Activated CD4-positive, alpha-beta T cell treated with anti-CD3 and anti-CD28 coated beads for 36 hours (primary cell): Measurements from ENCODE around the gene DIAPH1. TPM values are rescaled to one million over a fixed set of nuclear protein-coding genes. Genes with fewer than 3 reads are reported as not detected.

Experiments
- ATAC-seq: fragments of 200-7000 bp; cut with Tn5 transposase; one replicate; pipeline ENCODE4 v1.10.0; 2021; ENCODE audit warnings: mild to moderate bottlenecking, moderate library complexity
- CTCF ChIA-PET: fragments of 350-600 bp; sonication (Branson Sonifier 250); formaldehyde crosslinking; loops from one replicate; lab custom pipeline; 2021; ENCODE audit warnings: antibody characterized with exemption; lab: Charles Lee
- POLR2A ChIA-PET: fragments of 350-600 bp; sonication (Branson Sonifier 250); formaldehyde crosslinking; loops from one replicate; lab custom pipeline; 2021; ENCODE audit warnings: antibody characterized with exemption, inconsistent platforms; lab: Charles Lee
- DNase-seq: peaks from one replicate; pipeline ENCODE4 v3.0.0-alpha.2; 2020
- H3K27ac Mint-ChIP-seq: one replicate; pipeline ENCODE4 v1.8.0; 2021; ENCODE audit warnings: mixed read lengths
- H3K27me3 Mint-ChIP-seq: one replicate; pipeline ENCODE4 v1.8.0; 2021; ENCODE audit warnings: mixed read lengths
- H3K36me3 Mint-ChIP-seq: one replicate; pipeline ENCODE4 v1.8.0; 2021; ENCODE audit warnings: low read depth, mixed read lengths
- H3K4me1 Mint-ChIP-seq: one replicate; pipeline ENCODE4 v1.8.0; 2021; ENCODE audit warnings: mixed read lengths
- H3K4me3 Mint-ChIP-seq: one replicate; pipeline ENCODE4 v1.8.0; 2021; ENCODE audit warnings: mild to moderate bottlenecking, moderate library complexity, mixed read lengths
- H3K9me3 Mint-ChIP-seq: one replicate; pipeline ENCODE4 v1.8.0; 2021; ENCODE audit warnings: low read depth, mixed read lengths
- intact Hi-C, 2 experiments: fragments of 100-400 bp; cut with DNase I in 1 of 2; cut with micrococcal nuclease in 1 of 2; formaldehyde crosslinking; loops; one replicate each; pipeline versions ENCODE4 v1.14.2 to v1.15.1; 2022 to 2024; cut with DNase I, micrococcal nuclease
- total RNA-seq, 2 experiments: library from RNA; stranded (reverse); gene quantifications; one replicate each; pipeline ENCODE4 v1.2.3, GENCODE V29; 2021

Gene DIAPH1
- total RNA-seq, 2 experiments from 2014 or later, result 185 to 212 TPM

GRCh38 chr5:141640051-141640415, 21.2 kb upstream of the DIAPH1 start:
- Mint-ChIP-seq H3K27me3 (no peaks in the 10 kb centered on the region), H3K27ac (no peak overlapping the region), H3K36me3 (peaks cover 40% of the 10 kb centered on the region), H3K4me3 (no peak overlapping the region), H3K9me3 (no peaks in the 10 kb centered on the region), H3K4me1 (peaks cover 33% of the 10 kb centered on the region)
- CTCF ChIA-PET, result interaction anchor here (0.6 to 4.6 kb wide), 6 partner anchors 9 to 81 kb away, joined by 3 to 30 read pairs (median 8); no protein-coding TSS in a partner anchor
- POLR2A ChIA-PET, result no interaction called here
- intact Hi-C loops, result no loop called here
- no peak for DNase-seq
- ATAC-seq, result no peak

- Mint-ChIP-seq H3K27ac (peak overlapping the region; percentile 37), H3K27me3 (no peaks in the 10 kb centered on the region), H3K4me1 (peaks cover 38% of the 10 kb centered on the region), H3K4me3 (no peak overlapping the region), H3K36me3 (peaks cover 41% of the 10 kb centered on the region), H3K9me3 (no peaks in the 10 kb centered on the region)
- intact Hi-C loops, result loop anchor here in 1 of 2 experiments (5.0 kb wide), 1 partner anchor 317 kb away; the partner anchor contains the start of gene TAF7
- ChIA-PET POLR2A (no interaction called here), CTCF (interaction anchor here (0.6 to 4.6 kb wide), 5 partner anchors 9 to 81 kb away, joined by 4 to 25 read pairs (median 14); no protein-coding TSS in a partner anchor)
- ATAC-seq, result no peak
- DNase-seq, result no peak
These were observed 20.7 kb upstream of the DIAPH1 start for GRCh38 chr5:141639357-141640050.

GRCh38 chr5:141638771-141639170, 20.0 kb upstream of the DIAPH1 start:
- ChIA-PET CTCF (interaction anchor here (1.2 to 4.6 kb wide), 5 partner anchors 10 to 75 kb away, joined by 3 to 25 read pairs (median 14); no protein-coding TSS in a partner anchor), POLR2A (interaction anchor here (0.5 to 2.8 kb wide), 2 partner anchors 30 to 47 kb away, joined by 3 to 10 read pairs; no protein-coding TSS in a partner anchor)
- DNase-seq (no peak), ATAC-seq (no peak)
- peak overlapping the region; percentile 92 for H3K27ac Mint-ChIP-seq
- H3K9me3 Mint-ChIP-seq, result no peaks in the 10 kb centered on the region
- intact Hi-C loops, result loop anchor here (1.0 to 5.0 kb wide), 3 partner anchors 13 to 316 kb away; partner anchors contain the start of genes FCHSD1 (in 1 of the 2) and TAF7 (in 1 of the 2)
- H3K27me3 Mint-ChIP-seq, result no peaks in the 10 kb centered on the region
- H3K4me1 Mint-ChIP-seq, result peaks cover 45% of the 10 kb centered on the region
- peak overlapping the region; percentile 92 for H3K4me3 Mint-ChIP-seq
- peaks cover 43% of the 10 kb centered on the region for H3K36me3 Mint-ChIP-seq

DNA sequence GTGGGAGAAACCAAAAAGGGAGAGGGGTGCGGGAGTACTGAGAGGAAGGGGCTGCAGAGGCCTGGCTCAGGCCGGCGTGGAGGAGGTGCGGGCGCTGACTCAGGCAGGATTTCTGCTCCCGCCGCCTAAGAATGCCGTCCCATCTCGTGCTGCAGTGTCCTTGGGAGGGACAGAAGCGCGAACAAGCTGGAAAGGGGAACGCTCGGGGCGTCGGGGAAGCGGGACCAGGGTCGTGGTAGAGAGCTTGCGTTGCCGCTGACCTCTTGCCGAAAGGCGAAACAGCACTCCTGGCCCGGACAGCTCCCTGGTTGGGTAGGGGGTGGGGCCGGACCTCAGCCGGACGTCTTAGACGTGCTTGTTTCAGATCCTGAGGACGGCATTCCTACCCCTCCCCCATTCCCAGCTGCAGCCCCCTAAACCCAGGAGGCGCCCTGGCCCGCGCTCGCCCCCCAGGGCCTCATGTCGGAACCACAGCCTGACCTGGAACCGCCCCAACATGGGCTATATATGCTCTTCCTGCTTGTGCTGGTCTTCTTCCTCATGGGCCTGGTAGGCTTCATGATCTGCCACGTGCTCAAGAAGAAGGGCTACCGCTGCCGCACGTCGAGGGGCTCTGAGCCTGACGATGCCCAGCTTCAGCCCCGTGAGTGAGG, 19.1 kb upstream of the DIAPH1 start:
- H3K4me1 Mint-ChIP-seq, result peaks cover 47% of the 10 kb centered on the region

GRCh38 chr5:141637123-141637766, 18.4 kb upstream of the DIAPH1 start:
- Mint-ChIP-seq H3K4me3 (peak overlapping the region; percentile 92), H3K27me3 (no peaks in the 10 kb centered on the region), H3K4me1 (peaks cover 50% of the 10 kb centered on the region), H3K36me3 (peaks cover 48% of the 10 kb centered on the region), H3K27ac (peak overlapping the region; percentile 92), H3K9me3 (no peaks in the 10 kb centered on the region)
- intact Hi-C loops, result loop anchor here in 1 of 2 experiments (5.0 kb wide), 1 partner anchor 315 kb away; the partner anchor contains the start of gene TAF7
- CTCF ChIA-PET, result interaction anchor here (0.5 to 10.7 kb wide), 21 partner anchors 11 to 323 kb away, joined by 3 to 161 read pairs (median 5); partner anchors contain the start of gene DIAPH1
- DNase-seq (peak; percentile 70), ATAC-seq (peak; percentile 46)
- POLR2A ChIA-PET, result interaction anchor here (0.5 to 2.8 kb wide), 12 partner anchors 9 to 331 kb away, joined by 3 to 17 read pairs (median 4); partner anchors contain the start of genes DELE1, DIAPH1, FCHSD1 and RNF14

More for the DNA sequence above, 19.1 kb upstream of the DIAPH1 start:
- peak; percentile 39 for ATAC-seq
- peak overlapping the region; percentile 92 for H3K27ac Mint-ChIP-seq
- intact Hi-C loops, result loop anchor here (1.0 to 5.0 kb wide), 3 partner anchors 13 to 316 kb away; partner anchors contain the start of genes FCHSD1 (in 1 of the 2) and TAF7 (in 1 of the 2)
- no peaks in the 10 kb centered on the region for H3K27me3 Mint-ChIP-seq
- H3K36me3 Mint-ChIP-seq, result peaks cover 45% of the 10 kb centered on the region
- no peaks in the 10 kb centered on the region for H3K9me3 Mint-ChIP-seq
- CTCF ChIA-PET, result interaction anchor here (0.5 to 10.7 kb wide), 13 partner anchors 11 to 241 kb away, joined by 3 to 161 read pairs (median 9); partner anchors contain the start of gene DIAPH1
- peak; percentile 73 for DNase-seq
- POLR2A ChIA-PET, result interaction anchor here (0.5 to 2.8 kb wide), 6 partner anchors 13 to 331 kb away, joined by 3 to 17 read pairs (median 8); partner anchors contain the start of genes DELE1, DIAPH1, FCHSD1 and RNF14
- peak overlapping the region; percentile 92 for H3K4me3 Mint-ChIP-seq

- H3K27ac Mint-ChIP-seq, result peak within 1 kb of the TSS; percentile 92
- H3K4me3 Mint-ChIP-seq, result peak within 1 kb of the TSS; percentile 92
- ChIA-PET POLR2A (interaction anchor here (0.5 to 2.8 kb wide), 12 partner anchors 10 to 332 kb away, joined by 3 to 17 read pairs (median 4); partner anchors contain the start of genes DELE1, DIAPH1, FCHSD1 and RNF14), CTCF (interaction anchor here (0.7 to 10.7 kb wide), 18 partner anchors 12 to 324 kb away, joined by 3 to 161 read pairs (median 8); partner anchors contain the start of gene DIAPH1)
- no peaks in the 10 kb centered on the region for H3K9me3 Mint-ChIP-seq
- H3K27me3 Mint-ChIP-seq, result no peaks in the 10 kb centered on the region
- intact Hi-C loops, result loop anchor here (1.0 to 5.0 kb wide), 6 partner anchors 15 to 314 kb away; partner anchors contain the start of genes FCHSD1 (in 1 of the 2) and TAF7 (in 1 of the 2)
- H3K36me3 Mint-ChIP-seq, result peaks cover 49% of the 10 kb centered on the region
- ATAC-seq (peak; percentile 82), DNase-seq (peak; percentile 97)
- H3K4me1 Mint-ChIP-seq, result peaks cover 45% of the 10 kb centered on the region
These were observed 17.8 kb upstream of the DIAPH1 start, which contains the start of the genes HDAC3 and RELL2 for GRCh38 chr5:141636413-141637122. HDAC3 (minus strand) TSS chr5:141636849; CDS start chr5:141636790, 59 bp downstream. RELL2 (plus strand) TSS chr5:141636997; CDS start chr5:141638226, 1,229 bp downstream.

- no peak for ATAC-seq
- H3K27ac Mint-ChIP-seq, result peak overlapping the region; percentile 72
- H3K4me1 Mint-ChIP-seq, result peaks cover 40% of the 10 kb centered on the region
- no peak for DNase-seq
- POLR2A ChIA-PET, result interaction anchor here (1.2 to 2.3 kb wide), 5 partner anchors 10 to 287 kb away, joined by 3 to 17 read pairs (median 6); partner anchors contain the start of genes DELE1, DIAPH1 and FCHSD1
- intact Hi-C loops, result loop anchor here (1.0 to 5.0 kb wide), 6 partner anchors 15 to 314 kb away; partner anchors contain the start of genes FCHSD1 (in 1 of the 2) and TAF7 (in 1 of the 2)
- H3K4me3 Mint-ChIP-seq, result peak overlapping the region; percentile 92
- CTCF ChIA-PET, result interaction anchor here (1.1 to 10.7 kb wide), 10 partner anchors 10 to 325 kb away, joined by 4 to 161 read pairs (median 12); partner anchors contain the start of gene DIAPH1
- peaks cover 44% of the 10 kb centered on the region for H3K36me3 Mint-ChIP-seq
- no peaks in the 10 kb centered on the region for H3K9me3 Mint-ChIP-seq
- no peaks in the 10 kb centered on the region for H3K27me3 Mint-ChIP-seq
These were observed 17.3 kb upstream of the DIAPH1 start for GRCh38 chr5:141636106-141636412.

DNA sequence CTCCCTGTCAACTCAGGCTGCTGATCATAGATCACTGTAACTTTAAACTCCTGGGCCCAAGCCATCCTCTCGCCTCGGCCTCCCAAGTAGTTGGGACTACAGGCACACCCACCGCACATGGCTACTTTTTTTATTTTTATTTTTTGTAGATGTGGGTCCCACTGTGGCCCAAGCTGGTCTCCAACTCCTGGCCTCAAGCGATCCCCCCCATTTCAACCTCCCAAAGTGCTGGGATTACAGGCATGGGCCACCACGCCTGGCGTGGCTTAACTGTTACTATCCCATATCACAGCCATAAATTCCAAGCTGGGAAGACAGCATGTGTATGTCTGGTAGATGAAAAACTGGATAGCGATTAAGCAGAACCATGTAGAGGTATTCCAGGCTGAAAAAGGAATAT, 16.8 kb upstream of the DIAPH1 start:
- peaks cover 40% of the 10 kb centered on the region for H3K36me3 Mint-ChIP-seq
- intact Hi-C loops, result loop anchor here (1.0 to 5.0 kb wide), 6 partner anchors 16 to 313 kb away; partner anchors contain the start of genes FCHSD1 (in 1 of the 2) and TAF7 (in 1 of the 2)
- H3K4me3 Mint-ChIP-seq, result peak overlapping the region; percentile 92
- ATAC-seq (no peak), DNase-seq (no peak)
- H3K9me3 Mint-ChIP-seq, result no peaks in the 10 kb centered on the region
- CTCF ChIA-PET, result interaction anchor here (0.6 to 10.7 kb wide), 9 partner anchors 10 to 325 kb away, joined by 3 to 161 read pairs (median 15); partner anchors contain the start of gene DIAPH1
- POLR2A ChIA-PET, result interaction anchor here (1.4 to 2.3 kb wide), 4 partner anchors 16 to 288 kb away, joined by 3 to 17 read pairs (median 9); partner anchors contain the start of genes DELE1, DIAPH1 and FCHSD1
- H3K27ac Mint-ChIP-seq, result peak overlapping the region; percentile 72
- peaks cover 36% of the 10 kb centered on the region for H3K4me1 Mint-ChIP-seq
- H3K27me3 Mint-ChIP-seq, result no peaks in the 10 kb centered on the region

DNA sequence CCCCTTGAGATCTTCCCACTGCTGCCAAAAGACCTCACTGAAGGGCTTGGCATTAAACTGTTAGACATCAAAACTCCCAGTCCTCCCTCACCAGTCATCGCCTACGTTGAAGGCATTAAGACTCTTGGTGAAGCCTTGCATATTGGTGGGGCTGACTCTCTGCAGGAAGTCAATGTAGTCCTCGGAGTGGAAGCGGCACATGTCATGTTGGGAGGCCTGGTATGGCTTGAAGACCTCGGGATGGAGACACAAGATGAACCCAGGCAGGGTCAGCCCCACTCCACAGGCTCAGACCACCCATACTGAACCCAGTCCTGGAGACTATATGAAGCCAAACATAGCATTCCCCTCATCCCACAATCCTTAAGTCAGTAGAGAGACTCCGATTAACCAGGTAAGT, 15.9 kb upstream of the DIAPH1 start:
- peak overlapping the region; percentile 55 for H3K27ac Mint-ChIP-seq
- H3K4me3 Mint-ChIP-seq, result peak overlapping the region; percentile 92
- no peaks in the 10 kb centered on the region for H3K9me3 Mint-ChIP-seq
- DNase-seq, result no peak
- H3K4me1 Mint-ChIP-seq, result peaks cover 36% of the 10 kb centered on the region
- no peaks in the 10 kb centered on the region for H3K27me3 Mint-ChIP-seq
- intact Hi-C loops, result loop anchor here in 1 of 2 experiments (5.0 kb wide), 1 partner anchor 312 kb away; the partner anchor contains the start of gene TAF7
- ATAC-seq, result no peak
- ChIA-PET CTCF (interaction anchor here (0.7 to 10.7 kb wide), 7 partner anchors 9 to 226 kb away, joined by 3 to 161 read pairs (median 15); partner anchors contain the start of genes DIAPH1 and PCDHGB6), POLR2A (no interaction called here)
- peaks cover 40% of the 10 kb centered on the region for H3K36me3 Mint-ChIP-seq
